Measurements from ENCODE around the gene MZT2B. TPM values are rescaled to one million over a fixed set of nuclear protein-coding genes. Genes with fewer than 3 reads are reported as not detected.

The MZT2B gene
- total and polyA plus RNA-seq, 2 of the 8 experiments (the other 6 are each of a cell fraction or from before 2014, with no cell fraction given), result 90.3 to 151 TPM

- Histone ChIP-seq H3K14ac (ENCODE audit: insufficient read length) (no peak overlapping the region), H2BK5ac (ENCODE audit: low read depth, low read length) (no peak overlapping the region), H2BK120ac (replicated peaks; ENCODE audit: low read depth, low read length) (no peak overlapping the region), H3K4me3 (ENCODE audit: extremely low read depth in 1 of 4, insufficient read depth in 2 of 4, low read depth in 3 of 4, low read length in 4 of 4) (no peak overlapping the region), H2BK15ac (ENCODE audit: low read length) (no peak overlapping the region), H3K27me3 (replicated peaks in 1 of 4; ENCODE audit: control insufficient read depth in 3 of 4, extremely low read depth in 1 of 4, insufficient read depth in 3 of 4, low read length in 3 of 4) (no peaks in the 10 kb centered on the region), H3K23me2 (ENCODE audit: low read depth, low read length) (no peaks in the 10 kb centered on the region), H4K5ac (ENCODE audit: insufficient read length, low read depth, low read length) (no peak overlapping the region), H3K56ac (replicated peaks; ENCODE audit: insufficient read length, low read depth, low read length) (no peak overlapping the region), H3K4me2 (ENCODE audit: insufficient read depth in 1 of 2, low read depth in 2 of 2, low read length in 2 of 2) (no peak overlapping the region), H2AK5ac (ENCODE audit: low read depth, low read length) (no peak overlapping the region), H3K9ac (replicated peaks in 1 of 4; ENCODE audit: extremely low read depth in 1 of 4, low read depth in 3 of 4, low read length in 3 of 4) (no peak overlapping the region), H3K4me1 (replicated peaks in 1 of 4; ENCODE audit: control insufficient read depth in 3 of 4, insufficient read depth in 4 of 4, low read length in 3 of 4) (no peaks in the 10 kb centered on the region), H2BK12ac (ENCODE audit: low read depth, low read length) (no peak overlapping the region), H3K79me2 (ENCODE audit: control insufficient read depth in 1 of 2, insufficient read depth in 2 of 2, low read length in 2 of 2) (no peaks in the 10 kb centered on the region), H3K36me3 (ENCODE audit: control insufficient read depth in 2 of 4, insufficient read depth in 4 of 4, low read length in 3 of 4) (peaks cover 8 to 47% (median 26%) of the 10 kb centered on the region in 4 experiments), H3K27ac (ENCODE audit: low read depth, low read length) (no peak overlapping the region), H3K4ac (replicated peaks; ENCODE audit: insufficient read length, low read depth, low read length) (no peak overlapping the region), H3K23ac (ENCODE audit: insufficient read length) (no peak overlapping the region), H3K79me1 (ENCODE audit: low read depth, low read length) (no peaks in the 10 kb centered on the region), H2BK20ac (ENCODE audit: low read length) (no peak overlapping the region), H4K91ac (replicated peaks; ENCODE audit: insufficient read length, low read length) (no peak overlapping the region), H3K9me3 (ENCODE audit: insufficient read depth in 2 of 2, low read depth in 1 of 2, low read length in 1 of 2) (no peaks in the 10 kb centered on the region), H2AFZ (ENCODE audit: low read length) (no peak overlapping the region), H4K8ac (ENCODE audit: extremely low read depth, insufficient read depth, low read length) (no peak overlapping the region), H3K18ac (ENCODE audit: extremely low read depth, low read length) (no peak overlapping the region), H4K20me1 (replicated peaks in 1 of 2; ENCODE audit: control insufficient read depth in 1 of 2, insufficient read depth in 2 of 2, low read length in 2 of 2) (no peaks in the 10 kb centered on the region)
- whole genome bisulfite sequencing, 2 experiments (ENCODE audit: extremely low coverage in 1 of 2, insufficient coverage in 1 of 2, insufficient read length in 1 of 2, insufficient replicate concordance in 2 of 2, low coverage in 1 of 2, low lambda C conversion rate in 2 of 2, missing lambda C conversion rate in 1 of 2), result 96% methylated on average over 8 of the region's 8 CpGs; no CpG with 5 or more reads in 1 of the 2 experiments
- DNase-seq (ENCODE audit: low read depth in 1 of 2, low spot score in 2 of 2) (no peak), FAIRE-seq (no peak)
- ChIA-PET POLR2A (ENCODE audit: partially characterized antibody) (no interaction called here), CTCF (ENCODE audit: partially characterized antibody) (no interaction called here)
- no peak for TF ChIP-seq CBX8 (IDR thresholded peaks at IDR 0.05; ENCODE audit: borderline replicate concordance, low read depth, low read length)
- no peak for TF ChIP-seq SIRT6 (IDR thresholded peaks at IDR 0.05; ENCODE audit: low read length)
- TF ChIP-seq TBP (IDR thresholded peaks at IDR 0.05; ENCODE audit: low read depth, low read length), result no peak
- TF ChIP-seq NANOG (IDR thresholded peaks at IDR 0.05; ENCODE audit: insufficient read depth, low read depth, low read length, poor library complexity, severe bottlenecking), result no peak
- TF ChIP-seq SAP30 (IDR thresholded peaks at IDR 0.05; ENCODE audit: insufficient read depth, insufficient replicate concordance, low read length), result no peak
- TF ChIP-seq CEBPB (IDR thresholded peaks at IDR 0.05; ENCODE audit: low read depth, low read length), result no peak
- no peak for TF ChIP-seq TAF1 (IDR thresholded peaks at IDR 0.05; ENCODE audit: low read depth, low read length)
- no peak for TF ChIP-seq SP4 (IDR thresholded peaks at IDR 0.05; ENCODE audit: low read length)
These were observed 16.6 kb upstream of the MZT2B start for GRCh38 chr2:130165293-130166016.

All from H1 (cell line).